ENCODE results near the gene MTRF1L. TPM values are rescaled to one million over a fixed set of nuclear protein-coding genes. Genes with fewer than 3 reads are reported as not detected.

Gene MTRF1L
- total RNA-seq, 1 experiment from 2014 or later = 26.5 TPM

DNA sequence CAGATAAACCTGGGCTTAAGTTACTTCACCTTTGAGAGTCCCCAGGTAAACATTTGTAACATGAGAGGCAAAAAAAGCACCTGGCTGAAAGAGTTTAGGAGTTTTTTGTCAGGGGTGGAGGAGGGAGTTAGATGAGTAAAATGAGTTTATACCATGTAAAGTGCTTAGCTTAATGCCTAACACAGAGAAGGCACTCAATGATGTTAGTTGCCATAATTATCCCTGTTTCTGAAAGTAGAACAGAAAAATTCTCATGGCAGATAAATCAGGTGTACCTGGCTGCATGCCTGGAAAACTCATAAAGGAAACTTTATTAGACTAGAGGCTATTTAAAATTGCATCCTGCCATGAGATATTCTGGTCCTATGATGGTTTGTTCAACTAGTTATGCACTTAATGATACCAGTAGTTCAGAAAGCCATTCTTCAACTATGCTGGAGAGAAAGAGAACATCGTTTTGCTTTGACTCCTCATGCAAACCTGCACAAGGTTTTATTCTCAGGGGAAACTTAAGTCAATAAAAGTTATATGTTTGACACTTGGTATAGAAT lies 60.1 kb downstream of the MTRF1L start:
- Histone ChIP-seq H2AK5ac (ENCODE audit: insufficient read length, low read length) (no peak overlapping the region), H3K9ac (ENCODE audit: extremely low read depth, insufficient read length, low read length) (no peak overlapping the region), H3K14ac (ENCODE audit: insufficient read depth, low read length) (no peak overlapping the region), H2BK12ac (ENCODE audit: insufficient read length, low read depth, low read length) (no peak overlapping the region), H3K4me1 (ENCODE audit: insufficient read depth, low read length) (no peaks in the 10 kb centered on the region), H2BK20ac (ENCODE audit: low read depth, low read length, poor library complexity, severe bottlenecking) (no peak overlapping the region), H4K91ac (ENCODE audit: insufficient read length, low read depth, low read length) (no peak overlapping the region), H3K4ac (ENCODE audit: low read depth, low read length) (no peak overlapping the region), H3K23me2 (ENCODE audit: insufficient read length, low read depth, low read length, poor library complexity, severe bottlenecking) (no peaks in the 10 kb centered on the region), H3K18ac (ENCODE audit: insufficient read length, low read depth, low read length) (no peak overlapping the region), H2AFZ (ENCODE audit: low read length) (no peak overlapping the region), H4K8ac (replicated peaks; ENCODE audit: insufficient read length, low read depth, low read length) (no peak overlapping the region), H3K23ac (ENCODE audit: insufficient read length, low read depth, low read length) (no peak overlapping the region), H3K79me2 (ENCODE audit: insufficient read depth, low read length) (no peaks in the 10 kb centered on the region), H3K56ac (ENCODE audit: insufficient read length, low read depth, low read length) (no peak overlapping the region), H4K20me1 (ENCODE audit: control insufficient read depth, insufficient read depth, insufficient read length) (no peaks in the 10 kb centered on the region), H2BK5ac (ENCODE audit: insufficient read length, low read length) (no peak overlapping the region), H4K5ac (ENCODE audit: insufficient read length, low read depth, low read length) (no peak overlapping the region), H3K79me1 (ENCODE audit: insufficient read depth, low read depth, low read length, poor library complexity, severe bottlenecking) (no peaks in the 10 kb centered on the region), H3T11ph (ENCODE audit: low read length) (no peak overlapping the region), H3K27me3 (ENCODE audit: insufficient read depth, low read length) (no peaks in the 10 kb centered on the region), H2BK15ac (ENCODE audit: low read depth, low read length) (no peak overlapping the region), H3K4me2 (ENCODE audit: insufficient read depth, insufficient read length, low read length) (no peak overlapping the region), H3K27ac (ENCODE audit: insufficient read length, low read depth, low read length) (no peak overlapping the region), H3K9me3 (ENCODE audit: control insufficient read depth, low read depth, low read length) (no peaks in the 10 kb centered on the region), H2BK120ac (ENCODE audit: low read depth, low read length, poor library complexity, severe bottlenecking) (no peak overlapping the region)
- H3K27ac Mint-ChIP-seq = no peak overlapping the region
- H3K9me3 Mint-ChIP-seq = no peaks in the 10 kb centered on the region; a peak in 1 of 5 replicates
- no peaks in the 10 kb centered on the region for H3K36me3 Mint-ChIP-seq (ENCODE audit: insufficient read depth in 1 of 3, low read depth in 3 of 3)
- H3K4me1 Mint-ChIP-seq = peaks cover 6 to 8% of the 10 kb centered on the region in 2 experiments; a peak in 2 of 4 replicates
- H3K4me3 Mint-ChIP-seq = no peak overlapping the region
- WGBS (ENCODE audit: extremely low coverage, insufficient read length, low lambda C conversion rate) = no CpG with 5 or more reads among the region's 1 CpG
- no peaks in the 10 kb centered on the region for H3K27me3 Mint-ChIP-seq (ENCODE audit: low read depth)
- TF ChIP-seq, protein P1, sequence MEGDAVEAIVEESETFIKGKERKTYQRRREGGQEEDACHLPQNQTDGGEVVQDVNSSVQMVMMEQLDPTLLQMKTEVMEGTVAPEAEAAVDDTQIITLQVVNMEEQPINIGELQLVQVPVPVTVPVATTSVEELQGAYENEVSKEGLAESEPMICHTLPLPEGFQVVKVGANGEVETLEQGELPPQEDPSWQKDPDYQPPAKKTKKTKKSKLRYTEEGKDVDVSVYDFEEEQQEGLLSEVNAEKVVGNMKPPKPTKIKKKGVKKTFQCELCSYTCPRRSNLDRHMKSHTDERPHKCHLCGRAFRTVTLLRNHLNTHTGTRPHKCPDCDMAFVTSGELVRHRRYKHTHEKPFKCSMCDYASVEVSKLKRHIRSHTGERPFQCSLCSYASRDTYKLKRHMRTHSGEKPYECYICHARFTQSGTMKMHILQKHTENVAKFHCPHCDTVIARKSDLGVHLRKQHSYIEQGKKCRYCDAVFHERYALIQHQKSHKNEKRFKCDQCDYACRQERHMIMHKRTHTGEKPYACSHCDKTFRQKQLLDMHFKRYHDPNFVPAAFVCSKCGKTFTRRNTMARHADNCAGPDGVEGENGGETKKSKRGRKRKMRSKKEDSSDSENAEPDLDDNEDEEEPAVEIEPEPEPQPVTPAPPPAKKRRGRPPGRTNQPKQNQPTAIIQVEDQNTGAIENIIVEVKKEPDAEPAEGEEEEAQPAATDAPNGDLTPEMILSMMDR (conservative IDR thresholded peaks at IDR 0.05) = no peak
- DNase-seq = no peak

All from H9 (cell line).